ENCODE data around the gene CCDC71. TPM values are rescaled to one million over a fixed set of nuclear protein-coding genes. Genes with fewer than 3 reads are reported as not detected.

CCDC71 gene
- total RNA-seq, 4 donors from 2014 or later = 29.0 to 48.2 (median 35.3) TPM

GRCh38 chr3:49172551-49173041 lies 6.5 kb upstream of the CCDC71 start:
- H3K4me3 ChIP-seq = peak overlapping the region; percentile 80
- peaks cover 41% of the 10 kb centered on the region for H3K4me1 ChIP-seq
- no peak for DNase-seq (ENCODE audit: low spot score in 2 of 2)
- TF ChIP-seq POLR2AphosphoS5 (IDR thresholded peaks at IDR 0.05) (no peak), EP300 (IDR thresholded peaks at IDR 0.05) (no peak), POLR2A (IDR thresholded peaks at IDR 0.05) (no peak), CTCF (IDR thresholded peaks at IDR 0.05) (no peak)
- peaks cover 36% of the 10 kb centered on the region for H3K36me3 ChIP-seq
- H3K9me3 ChIP-seq = no peaks in the 10 kb centered on the region
- H3K27me3 ChIP-seq = no peaks in the 10 kb centered on the region
- H3K27ac ChIP-seq = no peak overlapping the region
- WGBS = 47% methylated on average over 6 of the region's 7 CpGs

DNA sequence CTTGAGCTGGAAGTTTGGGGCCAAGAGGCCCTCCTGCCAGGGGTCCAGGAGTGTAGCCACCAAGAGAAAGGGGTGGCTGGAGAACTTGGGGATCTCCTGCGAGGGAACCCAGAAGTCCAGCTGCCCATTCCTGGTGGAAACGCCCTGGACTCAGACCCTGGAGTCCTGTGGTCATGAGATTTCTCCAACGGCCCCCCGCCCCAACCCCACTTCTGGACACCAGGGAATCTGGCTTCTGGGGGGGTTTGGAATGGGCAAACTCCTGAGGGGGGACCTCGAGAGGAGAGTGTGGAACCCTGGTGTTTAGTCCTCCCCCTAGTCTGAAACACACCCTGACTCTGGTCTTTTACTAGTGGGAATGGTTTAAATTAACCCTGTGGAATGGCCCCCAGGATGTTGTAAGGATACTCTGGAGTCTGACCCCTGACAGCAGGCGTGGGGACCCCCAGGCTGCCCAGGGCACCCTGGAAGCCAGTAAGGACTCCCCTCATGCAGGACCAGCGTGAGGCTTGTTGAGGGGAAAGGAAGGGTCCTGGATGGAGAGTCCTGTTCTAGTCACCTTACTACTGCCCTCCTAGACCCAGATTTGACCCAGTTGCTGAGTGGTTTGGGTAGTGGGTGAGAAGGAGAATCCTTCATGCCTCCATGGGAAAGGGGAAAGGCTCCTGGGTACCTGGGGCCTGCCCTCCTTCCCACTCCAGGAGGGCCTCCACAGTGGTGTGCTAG lies 5.8 kb upstream of the CCDC71 start:
- H3K36me3 ChIP-seq = peaks cover 30% of the 10 kb centered on the region
- DNase-seq (ENCODE audit: low spot score in 2 of 2) = no peak
- no peaks in the 10 kb centered on the region for H3K27me3 ChIP-seq
- 9% methylated on average over 5 of the region's 7 CpGs for WGBS
- H3K4me1 ChIP-seq = peaks cover 41% of the 10 kb centered on the region
- no peaks in the 10 kb centered on the region for H3K9me3 ChIP-seq
- H3K4me3 ChIP-seq = peak overlapping the region; percentile 80
- H3K27ac ChIP-seq = peak overlapping the region; percentile 84
- no peak for TF ChIP-seq POLR2A (IDR thresholded peaks at IDR 0.05)

DNA sequence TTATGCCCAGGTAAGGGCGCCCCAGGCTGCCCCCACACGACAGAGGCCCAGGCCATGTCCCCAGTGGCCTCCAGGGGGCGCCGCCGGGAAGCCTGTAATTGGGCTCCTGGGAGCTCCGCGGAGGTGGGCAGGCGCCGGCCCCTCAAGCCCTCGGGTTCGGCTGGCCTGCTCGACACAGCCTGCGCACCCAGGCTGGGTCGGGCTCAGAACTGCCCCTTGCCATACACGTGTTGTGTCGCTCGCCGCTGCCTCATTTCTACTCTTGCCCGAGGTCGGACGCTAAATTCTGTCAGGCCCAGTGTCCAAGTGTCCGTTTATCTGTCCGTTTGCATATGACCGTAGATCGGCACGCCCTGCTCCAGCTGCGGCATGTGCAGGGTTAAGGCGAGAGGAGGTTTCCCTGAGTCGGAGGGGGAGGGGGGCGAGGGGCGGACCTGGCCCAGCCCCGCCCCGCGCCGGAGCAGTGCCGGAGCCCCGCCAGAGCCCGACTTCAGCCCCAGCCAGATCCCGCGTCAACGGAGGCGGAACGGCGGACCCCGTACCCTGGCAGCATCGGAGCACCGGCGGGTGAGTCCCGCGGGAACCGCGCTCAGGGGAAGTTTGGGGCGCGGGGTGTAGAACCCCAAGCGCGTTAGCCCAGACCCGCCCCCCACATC lies 5.1 kb upstream of the CCDC71 start, which contains the start of gene KLHDC8B:
Gene KLHDC8B (plus strand): TSS at position 480 of the 656 bp plus-strand sequence. CDS start 1,172 bp downstream, outside the sequence.
- Histone ChIP-seq H3K4me1 (peaks cover 48% of the 10 kb centered on the region), H3K9me3 (no peaks in the 10 kb centered on the region), H3K27me3 (no peaks in the 10 kb centered on the region), H3K4me3 (peak within 1 kb of the TSS; percentile 80), H3K36me3 (peaks cover 23% of the 10 kb centered on the region), H3K27ac (peak within 1 kb of the TSS; percentile 84)
- TF ChIP-seq CTCF (IDR thresholded peaks at IDR 0.05) (peak; percentile 81 to 95), POLR2AphosphoS5 (IDR thresholded peaks at IDR 0.05) (peak in 2 of 3 donors; percentile 4 to 50), POLR2A (IDR thresholded peaks at IDR 0.05) (no peak), EP300 (IDR thresholded peaks at IDR 0.05) (no peak)
- 5% methylated on average over 4 of the region's 57 CpGs for WGBS
- DNase-seq (ENCODE audit: low spot score in 2 of 2) = peak; percentile 92 to 94

DNA sequence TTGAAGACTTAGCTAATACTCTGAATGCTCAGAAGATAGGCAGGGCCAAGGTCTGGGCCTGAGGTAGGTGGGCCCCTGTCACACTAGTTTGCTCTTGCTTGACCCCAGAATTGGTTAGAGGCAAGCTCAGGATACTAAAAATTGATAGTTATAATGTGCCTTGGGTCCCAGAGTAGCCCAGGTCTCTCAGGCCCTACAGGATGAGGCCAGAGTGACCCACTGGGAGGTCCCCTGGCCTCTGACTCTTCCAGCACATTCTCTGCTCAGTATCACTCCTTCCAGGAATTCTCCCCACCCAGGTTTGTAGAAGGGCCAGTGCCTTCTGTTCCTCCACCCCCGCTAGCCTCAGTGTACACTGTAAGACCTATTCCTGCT lies 4.6 kb upstream of the CCDC71 start:
- Histone ChIP-seq H3K27me3 (no peaks in the 10 kb centered on the region), H3K4me3 (peak overlapping the region; percentile 80), H3K36me3 (peaks cover 18% of the 10 kb centered on the region), H3K4me1 (peaks cover 48% of the 10 kb centered on the region), H3K27ac (peak overlapping the region; percentile 84), H3K9me3 (no peaks in the 10 kb centered on the region)
- DNase-seq (ENCODE audit: low spot score in 2 of 2) = no peak
- 0% methylated on average over 1 of the region's 1 CpG for WGBS
- no peak for TF ChIP-seq CTCF (IDR thresholded peaks at IDR 0.05)
- no peak for TF ChIP-seq POLR2A (IDR thresholded peaks at IDR 0.05)
- TF ChIP-seq EP300 (IDR thresholded peaks at IDR 0.05) = no peak
- TF ChIP-seq POLR2AphosphoS5 (IDR thresholded peaks at IDR 0.05) = no peak

DNA sequence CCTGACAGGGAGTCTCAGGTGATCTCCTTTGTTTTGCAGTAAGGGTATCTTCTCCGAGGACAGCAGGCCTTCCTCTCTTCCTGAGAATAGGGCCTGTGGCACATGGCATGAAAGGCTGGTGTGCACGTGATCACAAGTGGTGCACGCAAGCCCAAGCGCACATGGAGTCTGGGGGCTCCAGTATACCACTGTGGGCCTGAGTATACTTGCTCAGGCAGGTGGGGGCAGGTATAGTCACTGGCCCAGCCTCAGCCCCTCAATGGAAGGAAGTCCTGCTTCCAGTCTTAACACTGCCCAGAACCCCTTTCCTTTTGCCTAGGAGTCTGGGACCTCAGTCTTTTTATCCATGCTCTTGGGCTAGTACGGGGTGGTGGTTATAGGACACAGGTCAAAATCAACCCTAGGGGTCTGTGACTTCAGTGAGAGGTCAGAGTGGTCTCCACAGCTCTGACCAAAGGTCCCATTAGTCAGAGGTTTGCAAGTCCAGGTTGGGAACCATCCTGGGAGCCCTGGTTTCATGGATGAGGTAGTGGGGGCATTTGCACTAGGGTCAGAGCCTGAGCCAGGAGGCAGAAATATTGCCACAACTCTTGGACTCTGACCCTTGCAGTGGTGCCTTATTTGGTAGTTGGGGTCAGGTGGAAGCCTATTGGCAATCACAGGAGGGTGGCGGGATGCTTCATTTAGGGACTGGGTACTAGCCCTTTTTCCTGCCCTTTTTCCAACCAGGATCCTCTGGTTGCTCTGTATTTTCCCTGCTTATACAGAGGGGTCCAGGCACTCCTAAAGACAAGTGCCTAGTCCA lies 823 bp upstream of the CCDC71 start:
- H3K9me3 ChIP-seq = no peaks in the 10 kb centered on the region
- no peak overlapping the region for H3K27ac ChIP-seq
- no peak for DNase-seq (ENCODE audit: low spot score in 2 of 2)
- WGBS = 91% methylated on average over 5 of the region's 6 CpGs
- peaks cover 23% of the 10 kb centered on the region for H3K36me3 ChIP-seq
- peak overlapping the region; percentile 82 for H3K4me3 ChIP-seq
- peaks cover 39% of the 10 kb centered on the region for H3K4me1 ChIP-seq
- no peak for TF ChIP-seq POLR2A (IDR thresholded peaks at IDR 0.05)
- no peaks in the 10 kb centered on the region for H3K27me3 ChIP-seq
